Measurements from ENCODE around the gene ALDH16A1. TPM values are rescaled to one million over a fixed set of nuclear protein-coding genes. Genes with fewer than 3 reads are reported as not detected.
A peak's percentile ranks its signal among the peaks of the same experiment; 100 is the strongest.

The ALDH16A1 gene
- total RNA-seq, 1 experiment from 2014 or later = 11.0 TPM

- peaks cover 20% of the 10 kb centered on the region for H3K27me3 ChIP-seq
- no peaks in the 10 kb centered on the region for H3K9me3 ChIP-seq (replicated peaks)
- no peak for DNase-seq
Measured at GRCh38 chr19:49430678-49431329, 22.2 kb upstream of the ALDH16A1 start.

GRCh38 chr19:49431330-49431749 is 21.7 kb upstream of the ALDH16A1 start:
- Histone ChIP-seq H3K36me3 (no peaks in the 10 kb centered on the region), H3K27me3 (peaks cover 15% of the 10 kb centered on the region), H3K9me3 (replicated peaks) (no peaks in the 10 kb centered on the region), H3K27ac (no peak overlapping the region), H3K4me1 (no peaks in the 10 kb centered on the region), H3K4me3 (no peak overlapping the region)
- no peak for DNase-seq

More at GRCh38 chr19:49430678-49431329, 22.2 kb upstream of the ALDH16A1 start:
- no peaks in the 10 kb centered on the region for H3K36me3 ChIP-seq
- H3K4me3 ChIP-seq = no peak overlapping the region
- no peaks in the 10 kb centered on the region for H3K4me1 ChIP-seq
- H3K27ac ChIP-seq = no peak overlapping the region

DNA sequence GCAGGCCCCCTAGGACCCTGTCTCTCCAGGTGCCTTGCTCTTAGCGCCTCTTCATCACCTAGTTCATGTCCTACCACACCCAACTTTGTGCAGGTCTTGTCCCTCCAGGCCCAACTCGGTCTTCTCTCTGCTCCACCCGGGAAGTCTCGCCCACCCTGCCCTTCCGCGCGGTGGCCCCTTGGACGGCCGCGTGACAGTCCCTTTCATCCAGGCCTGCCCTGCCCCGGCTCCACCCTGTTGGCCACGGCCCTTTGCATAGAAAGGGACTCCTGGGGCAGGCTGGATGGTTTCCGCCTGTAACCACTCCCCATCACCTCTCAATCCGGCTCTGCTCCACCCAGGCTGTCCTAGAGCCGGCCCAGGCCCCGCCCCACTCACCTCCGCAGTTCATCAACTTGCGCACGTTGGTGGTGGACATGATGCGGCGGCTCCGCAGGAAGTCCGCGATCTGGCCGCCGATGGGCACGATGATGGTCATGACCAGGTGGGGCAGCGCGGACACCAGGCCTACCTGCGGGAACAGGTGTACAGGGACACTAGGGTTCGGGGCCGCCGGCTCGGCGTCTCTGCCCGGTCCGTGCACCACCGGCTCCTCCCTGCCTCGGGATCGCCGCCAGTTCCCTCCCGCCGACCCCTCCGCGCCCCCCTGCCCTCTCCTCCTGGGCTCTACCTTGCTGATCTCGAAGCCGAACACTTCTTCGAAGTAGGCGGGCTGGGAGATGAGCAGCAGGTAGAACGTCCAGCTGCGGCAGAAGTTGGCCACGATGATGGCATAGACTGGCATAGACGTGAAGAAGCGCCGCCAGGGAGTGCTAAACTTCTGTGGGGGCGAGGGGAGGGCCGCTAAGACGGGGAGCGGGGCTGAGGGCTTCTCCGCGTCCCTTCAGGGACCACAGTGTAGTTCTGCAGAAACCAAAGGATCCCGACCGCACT is 20.6 kb upstream of the ALDH16A1 start:
- H3K9me3 ChIP-seq (replicated peaks) = no peaks in the 10 kb centered on the region
- no peak overlapping the region for H3K4me3 ChIP-seq
- DNase-seq = no peak
- H3K36me3 ChIP-seq = no peaks in the 10 kb centered on the region
- H3K27me3 ChIP-seq = peaks cover 7% of the 10 kb centered on the region; the same call in 1 of the 2 replicates
- H3K27ac ChIP-seq = no peak overlapping the region
- H3K4me1 ChIP-seq = no peaks in the 10 kb centered on the region

DNA sequence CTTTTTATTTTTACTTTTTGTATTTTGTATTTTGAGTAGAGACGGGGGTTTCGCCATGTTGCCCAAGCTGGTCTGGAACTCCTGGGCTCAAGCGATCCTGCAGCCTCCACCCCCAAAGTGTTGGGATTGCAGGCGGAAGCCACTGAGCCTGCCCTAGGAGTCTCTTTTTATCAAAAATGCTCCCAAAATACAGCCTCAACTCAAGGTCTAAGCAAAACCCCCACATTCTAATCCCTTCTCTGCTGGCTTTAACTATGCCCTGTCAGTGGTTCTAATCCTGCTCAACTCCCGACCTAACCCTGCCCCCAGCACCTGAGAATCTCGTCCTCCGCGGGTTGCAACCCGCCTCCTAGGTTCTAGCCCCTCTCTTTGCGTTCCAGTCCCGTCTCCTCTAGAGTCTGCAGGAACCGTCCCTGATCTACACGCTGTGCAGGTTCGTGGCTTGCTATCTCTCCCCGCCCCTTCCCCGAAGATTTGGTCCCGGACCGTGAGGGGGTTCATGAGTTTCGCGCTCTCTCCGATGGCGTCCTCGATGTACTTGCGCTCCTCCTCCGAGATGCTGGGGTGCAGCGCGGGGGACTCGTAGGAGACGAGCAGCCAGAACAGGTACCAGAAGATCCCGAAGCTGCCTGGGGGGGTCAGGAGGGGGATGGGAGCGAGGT is 19.7 kb upstream of the ALDH16A1 start:
- no peak overlapping the region for H3K4me3 ChIP-seq
- no peak overlapping the region for H3K27ac ChIP-seq
- DNase-seq = no peak
- no peaks in the 10 kb centered on the region for H3K9me3 ChIP-seq (replicated peaks)
- H3K4me1 ChIP-seq = no peaks in the 10 kb centered on the region
- H3K27me3 ChIP-seq = peaks cover 7% of the 10 kb centered on the region; the same call in 1 of the 2 replicates
- no peaks in the 10 kb centered on the region for H3K36me3 ChIP-seq

GRCh38 chr19:49434907-49435583 is 18.0 kb upstream of the ALDH16A1 start:
- H3K27me3 ChIP-seq = peaks cover 8% of the 10 kb centered on the region
- no peak overlapping the region for H3K4me3 ChIP-seq
- no peaks in the 10 kb centered on the region for H3K9me3 ChIP-seq (replicated peaks)
- no peaks in the 10 kb centered on the region for H3K4me1 ChIP-seq
- DNase-seq = no peak
- no peaks in the 10 kb centered on the region for H3K36me3 ChIP-seq
- H3K27ac ChIP-seq = no peak overlapping the region

GRCh38 chr19:49435670-49436069 is 17.4 kb upstream of the ALDH16A1 start:
- no peak for DNase-seq
- Histone ChIP-seq H3K4me3 (no peak overlapping the region), H3K27ac (no peak overlapping the region), H3K27me3 (peaks cover 14% of the 10 kb centered on the region), H3K4me1 (no peaks in the 10 kb centered on the region), H3K36me3 (no peaks in the 10 kb centered on the region), H3K9me3 (replicated peaks) (no peaks in the 10 kb centered on the region)

- Histone ChIP-seq H3K36me3 (no peaks in the 10 kb centered on the region), H3K27me3 (peaks cover 17% of the 10 kb centered on the region), H3K4me1 (no peaks in the 10 kb centered on the region), H3K27ac (no peak overlapping the region), H3K4me3 (no peak overlapping the region), H3K9me3 (replicated peaks) (no peaks in the 10 kb centered on the region)
- DNase-seq = no peak
Measured at GRCh38 chr19:49436381-49437017, 16.5 kb upstream of the ALDH16A1 start.

DNA sequence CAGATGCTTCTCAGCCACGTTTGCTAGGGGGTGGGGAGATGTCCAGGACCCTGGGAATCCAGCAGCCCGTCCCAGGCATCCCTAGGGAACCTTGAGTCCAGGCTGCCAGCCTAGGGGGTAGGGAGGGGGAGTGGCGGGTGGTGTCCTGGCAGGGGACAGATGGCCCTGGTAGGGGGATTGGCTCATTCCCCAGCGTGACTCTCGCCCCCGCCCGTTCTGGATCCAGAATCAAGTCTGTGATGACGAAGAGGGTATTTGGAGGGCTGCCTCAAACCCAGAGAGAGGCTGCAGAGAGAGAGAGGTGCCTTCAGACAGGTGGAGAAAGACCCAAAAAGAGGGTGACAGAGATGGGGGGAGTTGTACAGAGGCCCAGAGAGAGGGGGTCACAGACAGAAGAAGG is 15.8 kb upstream of the ALDH16A1 start:
- no peak for DNase-seq
- no peak overlapping the region for H3K27ac ChIP-seq
- no peaks in the 10 kb centered on the region for H3K9me3 ChIP-seq (replicated peaks)
- H3K36me3 ChIP-seq = no peaks in the 10 kb centered on the region
- H3K4me1 ChIP-seq = no peaks in the 10 kb centered on the region
- peaks cover 17% of the 10 kb centered on the region for H3K27me3 ChIP-seq
- H3K4me3 ChIP-seq = no peak overlapping the region

GRCh38 chr19:49438261-49438660 is 14.8 kb upstream of the ALDH16A1 start:
- Histone ChIP-seq H3K27me3 (peaks cover 17% of the 10 kb centered on the region), H3K4me3 (no peak overlapping the region)

DNA sequence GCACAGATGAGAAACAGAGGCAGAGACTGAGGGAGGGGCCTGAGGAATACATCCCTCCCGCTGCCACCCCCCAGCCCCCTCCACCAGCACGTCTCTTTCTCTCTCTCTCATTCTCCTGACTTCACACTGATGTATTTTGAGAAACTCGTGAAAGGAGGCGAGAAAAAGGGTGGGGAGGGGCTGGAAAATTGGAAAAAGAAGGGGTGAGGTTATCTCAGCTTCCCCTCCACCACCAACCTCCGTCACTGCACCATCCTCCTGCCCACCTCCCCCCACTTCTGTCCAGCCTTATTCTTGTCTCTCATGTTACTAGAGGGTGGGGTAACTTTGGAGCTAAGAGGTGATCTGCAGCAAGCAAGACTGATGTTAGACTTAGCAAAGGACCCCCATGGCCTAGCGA is 13.2 kb upstream of the ALDH16A1 start:
- DNase-seq = no peak
- H3K4me1 ChIP-seq = no peaks in the 10 kb centered on the region
- peaks cover 17% of the 10 kb centered on the region for H3K27me3 ChIP-seq
- H3K9me3 ChIP-seq (replicated peaks) = no peaks in the 10 kb centered on the region
- H3K27ac ChIP-seq = no peak overlapping the region
- H3K4me3 ChIP-seq = no peak overlapping the region
- H3K36me3 ChIP-seq = no peaks in the 10 kb centered on the region

More at GRCh38 chr19:49438261-49438660, 14.8 kb upstream of the ALDH16A1 start:
- DNase-seq = no peak
- Histone ChIP-seq H3K27ac (no peak overlapping the region), H3K36me3 (no peaks in the 10 kb centered on the region), H3K9me3 (replicated peaks) (no peaks in the 10 kb centered on the region), H3K4me1 (no peaks in the 10 kb centered on the region)

- Histone ChIP-seq H3K4me1 (no peaks in the 10 kb centered on the region), H3K9me3 (replicated peaks) (no peaks in the 10 kb centered on the region), H3K4me3 (no peak overlapping the region), H3K27ac (no peak overlapping the region), H3K36me3 (no peaks in the 10 kb centered on the region), H3K27me3 (peaks cover 17% of the 10 kb centered on the region)
- no peak for DNase-seq
Measured at GRCh38 chr19:49440439-49441209, 12.4 kb upstream of the ALDH16A1 start.

GRCh38 chr19:49441210-49441959 is 11.6 kb upstream of the ALDH16A1 start, which contains the start of gene SLC17A7:
Gene SLC17A7, minus strand, starts transcription at chr19:49441527. Its CDS starts 148 bp downstream, at chr19:49441379.
- H3K4me1 ChIP-seq = no peaks in the 10 kb centered on the region
- H3K4me3 ChIP-seq = peak within 1 kb of the TSS; percentile 59
- no peak for DNase-seq
- H3K27me3 ChIP-seq = peaks cover 17% of the 10 kb centered on the region
- no peak within 1 kb of the TSS for H3K27ac ChIP-seq
- no peaks in the 10 kb centered on the region for H3K36me3 ChIP-seq
- H3K9me3 ChIP-seq (replicated peaks) = no peaks in the 10 kb centered on the region

DNA sequence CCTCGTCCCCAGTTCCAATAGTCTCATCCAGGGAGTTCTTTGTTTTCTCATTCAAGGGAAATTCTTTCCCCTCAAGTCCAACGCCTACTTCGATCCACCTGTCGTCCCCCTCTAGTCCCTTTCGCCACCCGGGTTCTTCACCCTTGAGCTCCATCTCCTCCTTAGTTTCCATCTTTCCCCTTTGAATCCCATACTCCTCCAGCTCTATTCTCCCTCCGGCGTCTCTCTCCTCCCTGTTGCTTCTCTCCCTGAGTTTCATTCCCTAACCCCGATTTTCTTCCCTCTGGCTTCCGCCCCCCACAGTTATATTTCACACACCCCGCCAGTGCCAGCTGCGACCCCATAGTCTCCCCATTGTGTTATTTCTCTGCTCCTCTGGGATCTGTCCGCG is 11.1 kb upstream of the ALDH16A1 start:
- Histone ChIP-seq H3K4me3 (peak overlapping the region; percentile 59), H3K27ac (no peak overlapping the region), H3K9me3 (replicated peaks) (no peaks in the 10 kb centered on the region), H3K4me1 (no peaks in the 10 kb centered on the region), H3K36me3 (no peaks in the 10 kb centered on the region), H3K27me3 (peaks cover 17% of the 10 kb centered on the region)
- no peak for DNase-seq

Data from SJCRH30 (cell line).